HG02642 (cell line): ENCODE results near the gene FGFR1OP2.

Source experiments
- ATAC-seq: cut with Tn5 transposase; IDR thresholded peaks from one replicate; pipeline ENCODE4 v1.9.1; 2021; ENCODE audit warnings: mild to moderate bottlenecking; ENCODE audit not compliant: unreplicated experiment, poor library complexity

FGFR1OP2 gene

DNA sequence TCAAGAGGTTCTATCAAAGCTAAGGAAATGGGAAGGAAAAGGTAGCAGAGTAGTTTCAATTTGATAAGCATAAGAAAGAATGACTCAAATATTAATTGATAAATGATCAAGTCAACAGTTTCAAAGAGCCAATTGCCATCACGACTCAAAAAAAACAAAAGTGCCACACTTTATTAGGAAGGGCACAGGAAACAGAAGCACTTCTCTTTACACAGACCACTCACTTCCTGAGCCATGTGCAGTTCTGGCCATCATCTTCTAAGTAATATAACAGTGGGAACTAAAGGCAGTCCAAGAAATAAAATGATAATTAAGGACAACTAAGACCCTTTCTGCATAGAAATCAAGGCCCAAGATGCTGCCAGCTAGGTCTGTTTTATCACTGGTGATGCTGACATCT lies 62.7 kb downstream of the FGFR1OP2 start:
- no peak for ATAC-seq

DNA sequence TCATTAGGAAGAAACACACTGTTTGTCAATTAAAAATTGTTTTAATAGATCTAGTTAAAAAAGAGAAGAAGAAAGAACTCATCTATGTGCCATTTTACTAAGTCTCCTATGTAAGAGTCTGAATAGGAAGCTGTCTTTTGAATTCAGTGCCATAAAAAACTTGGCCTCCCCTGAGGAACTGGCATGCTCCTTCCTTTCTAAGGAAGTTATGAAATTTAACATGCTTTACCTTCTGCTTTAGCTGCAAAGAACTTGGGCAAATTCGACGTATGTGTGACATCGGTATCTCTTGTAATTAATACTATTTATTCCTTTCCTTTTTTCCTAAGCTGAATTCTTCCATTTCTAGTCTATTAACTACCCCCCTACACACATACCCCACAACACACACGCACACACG lies 63.4 kb downstream of the FGFR1OP2 start:
- ATAC-seq: no peak

DNA sequence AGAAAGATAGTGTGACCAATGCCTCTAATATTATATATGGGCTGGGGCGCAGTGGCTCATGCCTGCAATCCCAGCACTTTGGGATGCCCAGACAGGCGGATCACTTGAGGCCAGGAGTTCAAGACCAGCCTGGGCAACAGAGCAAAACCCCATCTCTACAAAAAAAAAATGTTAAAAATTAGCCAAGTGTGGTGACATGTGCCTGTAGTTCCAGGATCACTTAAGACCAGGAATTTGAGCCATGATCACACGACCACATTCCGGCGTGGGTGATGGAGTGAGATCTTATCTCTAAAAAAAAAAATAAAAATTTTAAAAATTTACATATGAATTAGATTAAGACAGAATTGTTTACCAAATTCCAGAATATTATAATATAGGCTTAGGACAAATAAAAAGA lies 63.9 kb downstream of the FGFR1OP2 start:
- ATAC-seq: no peak

GRCh38 chr12:27003421-27004381 lies 65.4 kb downstream of the FGFR1OP2 start:
- no peak for ATAC-seq

GRCh38 chr12:27005495-27005894 lies 67.2 kb downstream of the FGFR1OP2 start:
- ATAC-seq: no peak

DNA sequence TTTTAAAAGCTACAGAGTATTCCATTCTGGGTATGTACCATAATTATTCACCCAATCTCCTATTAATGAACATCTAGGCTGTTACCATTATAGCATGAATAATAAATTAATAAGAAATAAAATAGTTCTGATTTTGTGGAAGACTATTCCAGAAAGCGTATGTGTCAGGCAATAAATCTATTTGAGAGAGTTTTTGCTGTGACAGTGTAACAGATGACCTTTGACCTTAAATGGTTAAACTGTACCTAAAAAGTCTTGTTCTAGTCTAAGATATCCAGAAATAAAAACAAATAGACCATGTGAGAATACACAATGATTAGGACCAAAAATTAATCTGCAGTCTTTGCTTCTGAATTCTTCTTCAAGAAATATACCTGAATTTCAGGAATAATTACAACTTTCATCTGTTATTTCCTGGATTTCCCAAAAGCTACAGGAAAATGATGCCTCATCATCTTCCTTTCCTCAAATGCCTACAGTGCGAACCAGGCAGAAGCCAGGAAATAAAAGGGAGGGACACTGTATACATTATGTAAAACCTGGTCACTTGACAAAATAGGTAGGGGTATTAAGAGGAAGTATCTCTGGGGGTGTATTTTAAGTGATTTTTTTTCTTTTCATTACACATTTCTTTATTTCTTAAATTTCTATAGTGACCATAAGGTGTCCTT lies 68.7 kb downstream of the FGFR1OP2 start:
- no peak for ATAC-seq

- no peak for ATAC-seq
Observed at GRCh38 chr12:27008081-27008480, 69.8 kb downstream of the FGFR1OP2 start.

GRCh38 chr12:27009881-27010301 lies 71.6 kb downstream of the FGFR1OP2 start:
- no peak for ATAC-seq

DNA sequence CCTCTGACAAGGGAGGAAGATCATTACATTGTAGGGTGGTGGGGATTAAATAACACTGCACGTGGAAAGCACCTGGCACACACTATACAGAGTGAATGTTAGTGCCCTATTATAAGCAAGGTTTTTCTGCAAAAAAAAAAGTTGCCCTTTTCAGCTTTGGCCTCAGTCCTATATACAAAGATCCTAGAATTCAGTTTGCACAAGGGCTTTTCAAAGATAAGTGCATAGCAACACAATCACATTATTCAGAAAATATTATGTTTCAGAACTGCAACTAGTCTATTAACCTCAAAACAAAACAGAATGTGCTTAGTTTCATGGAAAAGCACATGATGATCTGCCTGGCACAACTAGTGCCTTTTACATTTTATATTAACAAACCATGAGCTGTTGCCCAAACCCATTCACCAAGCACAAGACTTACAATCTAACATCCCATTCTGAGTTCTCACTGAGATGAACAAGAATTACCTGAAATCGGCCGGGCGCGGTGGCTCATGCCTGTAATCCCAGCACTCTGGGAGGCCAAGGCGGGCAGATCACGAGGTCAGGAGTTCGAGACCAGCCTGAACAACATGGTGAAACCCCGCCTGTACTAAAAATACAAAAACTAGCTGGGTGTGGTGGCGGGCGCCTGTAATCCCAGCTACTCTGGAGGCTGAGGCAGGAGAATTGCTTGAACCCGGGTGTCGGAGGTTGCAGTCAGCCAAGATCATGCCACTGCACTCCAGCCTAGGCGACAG lies 74.1 kb downstream of the FGFR1OP2 start:
- no peak for ATAC-seq

GRCh38 chr12:27012982-27013255 lies 74.6 kb downstream of the FGFR1OP2 start:
- ATAC-seq: no peak

DNA sequence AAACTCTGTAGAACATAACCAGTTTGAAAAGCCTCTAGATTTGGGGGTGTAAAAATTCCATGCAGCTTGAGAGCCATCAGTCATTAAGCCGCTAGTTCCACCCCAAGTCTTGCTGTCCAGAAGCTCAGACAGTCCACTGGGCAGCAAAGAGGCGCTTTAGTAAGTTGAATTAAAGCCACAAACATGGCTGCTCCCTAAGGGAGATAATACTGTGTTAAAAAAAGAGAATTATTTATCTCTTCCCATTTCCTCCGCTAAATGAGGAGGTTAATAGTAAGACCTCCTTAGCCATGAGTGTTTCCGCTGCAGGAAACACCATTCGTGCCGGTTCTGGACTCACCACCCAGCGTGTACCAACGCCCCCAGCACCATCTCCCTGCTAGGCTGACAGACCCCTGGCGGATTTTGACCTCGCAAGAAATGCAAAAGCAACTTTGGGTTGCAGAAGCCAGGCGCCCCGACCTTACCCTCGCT lies 75.4 kb downstream of the FGFR1OP2 start:
- ATAC-seq: peak; percentile 24

GRCh38 chr12:27014085-27014858 lies 76.0 kb downstream of the FGFR1OP2 start, which contains the start of gene TM7SF3:
Gene TM7SF3 (minus strand): TSS chr12:27014384. CDS start chr12:27014168, 216 bp downstream.
- ATAC-seq: peak; percentile 87

DNA sequence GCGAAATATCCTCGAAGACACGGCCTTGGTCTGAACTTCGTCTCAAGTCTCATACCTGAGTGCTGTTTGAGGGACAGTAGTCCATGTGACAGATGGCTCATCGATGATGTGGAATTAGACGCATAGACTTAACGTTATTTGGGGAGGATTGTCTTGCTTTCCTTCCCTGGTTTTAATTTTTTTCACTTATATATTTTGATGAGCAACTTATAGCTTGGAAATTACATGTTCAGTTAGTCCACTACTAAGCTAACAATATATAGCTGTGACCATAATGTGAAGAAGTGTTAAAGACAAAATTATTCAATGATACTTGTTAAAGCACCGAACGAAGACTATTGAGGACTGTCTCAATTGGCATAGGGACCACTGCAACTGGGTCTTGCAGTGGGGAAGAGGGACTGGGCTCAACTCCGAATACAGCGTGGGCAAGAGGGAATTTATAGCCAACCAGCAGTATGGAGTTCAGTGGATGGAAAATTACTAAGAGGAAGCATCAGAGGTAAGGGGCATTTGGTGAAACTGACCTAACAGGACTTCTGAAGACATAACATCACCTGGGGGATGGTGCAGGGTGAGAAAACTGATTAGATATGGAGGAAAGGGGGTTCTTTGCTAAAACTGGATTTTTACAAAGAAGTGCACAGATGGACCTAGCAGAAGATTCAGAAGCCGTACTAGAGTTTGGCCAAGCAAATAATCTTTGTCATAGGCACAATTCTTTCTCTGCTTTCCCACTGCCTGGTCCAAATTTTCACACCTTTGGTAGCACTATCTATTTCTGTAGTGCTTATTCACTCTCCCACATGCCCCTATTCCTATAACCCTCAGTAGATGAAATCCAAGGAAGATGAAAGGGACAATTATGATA lies 76.8 kb downstream of the FGFR1OP2 start:
- no peak for ATAC-seq

GRCh38 chr12:27015730-27016076 lies 77.4 kb downstream of the FGFR1OP2 start:
- ATAC-seq: no peak
